HG02981 (cell line): Measurements from ENCODE around the gene PSMD11.
A peak's percentile ranks its signal among the peaks of the same experiment; 100 is the strongest.
"Not testable (repeated sequence)": the region's sequence is repeated elsewhere in the genome, so short reads cannot be mapped to it uniquely, and the experiment has no call there.

ENCODE experiments used
- ATAC-seq: cut with Tn5 transposase; IDR thresholded peaks from one replicate; pipeline ENCODE4 v1.9.1; 2021; ENCODE audit warnings: mild to moderate bottlenecking, moderate library complexity; ENCODE audit not compliant: unreplicated experiment

PSMD11 gene

DNA sequence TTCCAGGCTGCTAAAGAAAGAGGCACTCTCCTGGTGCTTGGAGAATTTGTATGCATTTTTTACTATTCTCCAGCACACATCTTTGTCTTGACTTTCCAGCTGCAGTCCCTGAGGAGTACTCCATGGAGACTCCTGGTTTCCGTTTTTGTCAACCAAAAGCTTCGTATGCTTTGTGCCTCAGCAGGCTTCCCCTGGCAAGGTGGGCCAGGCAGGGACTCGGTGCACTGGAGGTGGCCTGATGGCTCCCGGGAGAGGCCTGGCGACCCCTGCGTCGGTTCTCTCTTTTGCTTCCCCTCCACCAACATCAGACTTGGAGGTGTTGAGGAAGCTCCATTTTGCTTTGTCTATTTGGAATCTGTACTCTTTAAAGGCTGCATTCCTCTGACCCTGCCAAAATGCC, 66.2 kb downstream of the PSMD11 start:
- ATAC-seq, result no peak

GRCh38 chr17:32512328-32512727, 68.0 kb downstream of the PSMD11 start:
- no peak for ATAC-seq

DNA sequence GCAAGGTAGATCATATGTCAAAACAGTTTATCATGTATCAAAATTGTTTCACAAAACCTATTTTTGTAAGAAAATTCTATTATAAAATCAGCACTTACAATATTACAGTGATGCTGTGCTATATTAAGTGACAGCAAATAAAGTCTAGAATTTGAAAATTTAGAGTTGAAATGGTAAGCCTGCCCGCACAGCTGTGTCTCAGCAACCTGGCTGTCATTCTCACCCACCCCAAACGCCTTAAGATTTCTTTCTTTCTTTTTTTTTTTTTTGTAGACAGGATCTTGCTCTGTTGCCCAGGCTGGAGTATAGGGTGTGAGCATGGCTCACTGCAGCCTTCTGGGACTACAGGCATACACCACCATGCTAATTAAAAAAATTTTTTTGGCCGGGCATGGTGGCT, 69.3 kb downstream of the PSMD11 start:
- ATAC-seq, result no peak

DNA sequence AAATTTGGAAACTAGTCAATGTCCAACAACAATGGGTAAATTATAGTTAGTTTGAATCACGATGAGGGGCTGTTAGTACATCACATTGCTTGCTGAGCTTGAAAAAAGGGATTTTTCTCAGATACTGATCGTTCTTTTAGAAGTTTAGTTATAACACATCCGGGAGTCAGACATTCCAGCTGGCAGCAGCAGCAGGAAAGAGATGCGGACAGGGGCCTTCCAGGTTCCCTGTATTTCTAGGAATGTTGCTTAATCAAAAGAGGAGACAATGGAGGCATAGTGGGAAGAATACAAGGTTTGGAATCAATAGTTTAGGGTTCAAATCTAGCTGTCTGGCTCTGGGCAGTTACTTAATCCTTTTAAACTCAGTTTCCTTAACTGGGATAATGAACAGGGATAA, 70.3 kb downstream of the PSMD11 start:
- no peak for ATAC-seq

GRCh38 chr17:32515677-32516383, 71.5 kb downstream of the PSMD11 start:
- no peak for ATAC-seq

DNA sequence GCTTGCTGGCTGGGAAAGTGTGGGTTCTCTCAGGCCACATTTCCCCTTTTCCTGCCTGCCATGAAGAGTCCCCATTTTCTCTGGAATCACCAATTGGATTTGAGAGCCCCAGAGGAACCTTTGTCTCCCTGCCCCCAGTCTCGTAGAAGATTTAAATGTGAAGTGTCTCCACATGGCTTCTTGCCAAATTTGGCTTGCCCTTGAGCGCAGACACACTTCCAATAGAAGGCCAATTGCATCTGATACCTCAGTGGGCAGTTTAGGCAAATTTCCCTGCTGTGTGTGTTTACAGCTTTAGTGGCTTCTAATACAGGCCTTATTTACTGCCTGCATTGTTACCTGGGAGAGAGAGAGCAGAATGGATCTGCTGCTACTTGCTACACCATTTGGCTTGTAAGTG, 72.1 kb downstream of the PSMD11 start:
- no peak for ATAC-seq

DNA sequence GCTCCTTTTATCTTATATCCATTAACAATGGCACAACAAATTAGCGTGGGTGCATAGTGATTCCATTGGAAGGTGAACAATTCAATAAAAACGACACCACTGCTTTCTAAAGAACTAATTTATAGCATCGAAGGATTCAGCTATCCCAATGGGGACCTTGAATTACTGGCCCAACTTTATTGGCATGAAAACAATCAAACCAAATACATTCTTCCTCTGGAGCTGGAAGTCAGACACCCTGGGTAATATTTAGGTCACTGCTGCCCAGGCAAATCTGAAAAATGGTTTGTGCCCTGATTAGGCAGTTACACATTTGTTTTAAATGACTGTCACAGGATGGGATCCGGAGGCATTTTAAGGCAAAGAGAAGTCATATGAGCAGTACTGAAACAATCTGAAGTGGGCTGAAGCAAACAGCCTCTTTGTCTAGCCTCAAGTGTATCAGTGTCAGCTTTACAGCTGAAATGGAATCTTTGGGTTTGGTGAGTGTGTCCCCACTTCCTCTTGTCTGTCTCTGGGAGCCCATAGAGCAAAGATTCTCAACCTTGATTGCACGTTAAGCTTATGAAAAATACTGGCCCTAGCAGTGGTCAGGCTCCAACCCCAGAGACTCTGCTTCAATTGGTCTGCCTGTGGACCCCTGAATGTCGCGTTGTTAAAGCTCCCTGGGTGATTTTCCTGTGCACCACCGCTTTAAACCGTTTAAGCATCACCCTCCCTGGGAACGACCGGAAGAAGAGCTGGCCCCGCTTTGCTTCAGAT, 72.8 kb downstream of the PSMD11 start:
- ATAC-seq, result no peak

DNA sequence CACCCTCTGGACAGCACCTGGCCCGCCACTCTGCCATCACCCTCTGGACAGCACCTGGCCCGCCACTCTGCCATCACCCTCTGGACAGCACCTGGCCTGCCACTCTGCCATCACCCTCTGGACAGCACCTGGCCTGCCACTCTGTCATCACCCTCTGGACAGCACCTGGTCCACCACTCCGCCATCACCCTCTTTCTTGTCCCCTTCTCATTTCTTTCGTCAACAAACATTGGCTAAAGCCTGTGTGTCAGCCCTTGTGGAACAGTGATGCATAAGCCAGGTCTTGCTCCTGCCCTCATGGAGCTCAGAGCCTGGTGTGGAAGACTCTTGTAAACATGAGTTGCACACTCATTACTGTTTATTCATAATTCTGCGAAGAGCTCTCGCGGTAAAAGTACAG, 73.7 kb downstream of the PSMD11 start:
- no peak for ATAC-seq

- ATAC-seq, result no peak
Measured at GRCh38 chr17:32518646-32519227, 74.4 kb downstream of the PSMD11 start.

- ATAC-seq, result no peak
Measured at GRCh38 chr17:32519228-32520103, 75.2 kb downstream of the PSMD11 start.

DNA sequence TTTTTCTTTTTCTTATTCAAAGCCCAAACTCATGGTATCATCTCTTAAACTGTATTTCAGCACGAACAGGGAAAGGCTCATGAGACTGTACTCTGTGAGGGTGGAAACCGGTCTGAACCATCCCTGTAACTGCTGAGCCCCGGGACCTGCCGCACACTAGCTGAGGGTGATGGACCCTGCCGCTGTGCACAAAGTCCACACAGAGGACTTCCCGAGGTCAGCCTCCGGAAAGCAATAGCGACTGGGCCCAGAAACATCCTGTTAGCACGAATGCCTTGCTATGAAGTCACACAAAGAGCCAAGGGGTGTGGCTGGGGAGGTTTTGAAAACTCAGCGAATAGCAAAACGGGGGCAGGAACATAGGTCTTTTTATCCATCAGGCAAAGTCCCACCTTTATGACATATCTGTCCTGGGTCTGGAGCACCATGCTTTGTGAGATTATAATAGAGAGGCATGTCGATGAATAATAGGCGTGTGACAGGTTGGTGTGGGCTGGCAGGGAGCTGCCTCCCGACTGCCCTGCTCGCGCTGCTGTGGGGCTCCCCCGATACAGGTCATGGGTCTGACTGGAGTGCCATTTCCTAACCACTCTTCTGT, 75.9 kb downstream of the PSMD11 start:
- ATAC-seq, result no peak

- ATAC-seq, result no peak
Measured at GRCh38 chr17:32520737-32521404, 76.6 kb downstream of the PSMD11 start.

DNA sequence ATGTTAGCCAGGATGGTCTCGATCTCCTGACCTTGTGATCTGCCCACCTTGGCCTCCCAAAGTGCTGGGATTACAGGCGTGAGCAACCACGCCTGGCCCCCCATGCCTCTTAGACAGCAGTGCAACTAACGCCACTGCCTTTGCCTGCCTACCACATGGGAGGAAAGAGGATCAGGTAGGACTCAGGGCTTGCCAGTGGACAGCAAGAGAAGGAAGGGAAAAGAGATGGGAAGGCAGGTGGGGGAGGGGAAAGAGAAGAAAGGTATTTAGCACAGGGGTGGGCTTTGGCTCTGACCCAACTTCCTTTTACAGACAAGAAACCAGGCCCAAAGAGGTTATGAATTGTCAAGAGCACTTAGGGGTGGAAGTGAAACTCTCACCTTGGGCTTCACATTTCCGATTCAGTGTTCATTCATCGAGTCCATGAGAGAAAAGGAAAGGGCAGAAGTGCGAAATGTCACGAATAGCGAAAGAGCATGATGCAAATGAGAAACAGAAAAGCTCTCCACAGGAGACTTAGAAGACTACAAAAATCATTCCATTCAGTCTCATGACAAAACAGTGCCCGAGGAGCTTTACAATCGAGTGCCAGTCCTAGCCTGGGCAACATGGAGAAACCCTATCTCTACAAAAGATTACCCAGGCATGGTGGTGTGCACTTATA, 78.8 kb downstream of the PSMD11 start:
- peak; percentile 51 for ATAC-seq

DNA sequence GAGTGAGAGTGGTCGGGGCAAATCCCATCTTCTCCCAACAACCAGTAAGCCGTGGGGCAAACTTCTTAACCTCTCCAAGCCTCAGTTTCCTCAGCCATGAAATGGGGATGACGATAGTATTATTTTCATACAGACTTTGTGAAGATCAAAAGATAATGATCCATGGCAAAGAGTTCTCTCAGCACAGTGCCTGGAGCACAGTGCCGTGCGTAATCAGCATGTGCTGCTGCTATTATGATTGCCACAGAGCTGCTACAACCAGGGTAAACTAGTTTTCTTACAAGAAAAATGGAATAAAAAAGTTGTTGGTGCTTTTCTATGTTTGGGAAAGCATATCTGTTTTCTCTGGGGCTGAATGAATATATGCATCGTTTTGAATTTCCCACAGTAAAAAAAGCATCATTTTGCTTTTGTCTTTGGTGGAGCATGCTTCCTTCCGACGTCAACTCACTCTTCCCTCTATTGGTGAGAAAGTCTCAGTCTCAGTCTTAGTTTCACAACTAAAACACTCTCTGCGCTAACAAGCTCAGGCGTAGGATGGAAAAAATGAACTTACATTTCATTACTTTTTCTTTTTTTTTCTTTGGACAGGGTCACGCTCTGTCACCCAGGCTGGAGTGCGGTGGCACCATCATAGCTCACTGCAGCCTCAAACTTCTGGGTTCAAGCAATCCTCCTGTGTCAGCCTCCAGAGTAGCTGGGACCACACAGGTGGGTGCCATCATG, 79.7 kb downstream of the PSMD11 start:
- ATAC-seq, result no peak

GRCh38 chr17:32524553-32524880, 80.2 kb downstream of the PSMD11 start:
- ATAC-seq, result not testable (repeated sequence)

DNA sequence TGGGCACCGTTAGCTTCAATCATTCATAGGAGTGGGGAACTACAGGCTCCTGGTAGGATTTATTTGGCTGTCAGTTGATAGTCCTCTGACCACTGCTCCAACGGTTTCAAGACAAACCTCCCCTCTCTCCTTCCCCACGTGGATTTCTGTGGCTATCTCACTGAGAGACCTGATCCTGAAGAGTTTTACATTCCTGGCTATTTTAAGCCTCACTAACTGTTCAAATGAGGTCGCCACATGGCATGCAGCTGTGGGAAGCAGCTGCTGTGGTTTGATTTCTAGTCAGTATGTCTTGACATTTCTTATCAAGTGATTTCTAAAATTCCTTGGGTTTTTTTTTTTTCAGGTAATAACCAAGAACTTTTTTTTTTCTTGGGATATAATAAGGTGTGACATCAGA, 80.8 kb downstream of the PSMD11 start:
- no peak for ATAC-seq

DNA sequence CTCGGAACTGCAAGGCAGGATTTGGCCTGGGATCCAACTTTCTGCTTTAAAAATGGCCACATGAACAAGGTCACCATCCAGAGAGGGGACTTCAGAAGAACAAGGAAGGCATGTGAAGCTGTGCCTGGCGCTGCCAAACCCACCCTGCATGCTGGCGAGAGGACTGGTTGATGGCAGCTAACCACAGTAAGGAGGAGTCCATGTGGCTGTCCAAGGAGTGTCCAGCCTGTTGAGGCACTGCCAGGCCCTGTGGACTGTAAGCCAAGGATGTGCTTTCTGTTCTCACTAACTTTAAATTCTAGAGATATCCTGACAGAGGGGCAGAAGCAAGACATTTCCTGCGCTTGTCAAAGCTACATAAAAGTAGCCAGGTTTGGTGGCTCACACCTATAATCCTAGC, 82.8 kb downstream of the PSMD11 start:
- no peak for ATAC-seq

DNA sequence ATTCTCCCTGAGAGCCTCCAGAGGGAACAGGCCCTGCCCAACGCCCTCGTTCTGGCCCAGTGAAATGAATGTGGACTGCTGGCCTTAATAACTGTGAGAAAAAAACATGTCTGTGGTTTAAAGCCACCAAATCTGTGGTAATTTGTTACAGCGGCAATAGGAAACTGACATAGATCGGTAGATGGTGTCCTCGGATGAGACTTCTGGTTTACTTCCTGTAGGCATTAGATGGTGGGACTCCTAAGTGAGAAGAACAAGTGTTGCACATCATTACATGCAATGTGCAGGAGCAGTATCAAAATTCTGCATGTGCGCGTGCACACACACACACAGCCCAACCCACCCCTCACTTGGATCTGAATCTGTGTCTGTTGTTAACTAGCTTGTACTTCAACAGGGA, 84.5 kb downstream of the PSMD11 start:
- ATAC-seq, result no peak

- no peak for ATAC-seq
Measured at GRCh38 chr17:32529604-32530003, 85.3 kb downstream of the PSMD11 start.
